HepG2 (cell line): ENCODE data around the gene PLEKHA8.

ENCODE experiments used
- EHMT2 ChIP-seq: fragments of 200-600 bp; sonication (generic); IDR thresholded peaks from 2 replicates; pipeline ENCODE4 v1.7.0; 2017; ENCODE audit warnings: antibody characterized with exemption, low read depth, low read length, borderline replicate concordance
- FOXA1 ChIP-seq, 2 experiments: fragments of 450-650 bp in 1 of 2; sonication (generic) in 1 of 2; formaldehyde crosslinking in 1 of 2; IDR thresholded peaks; 2 replicates each; pipeline versions ENCODE4 v1.4.0 to v1.6.1; 2016 to 2020; ENCODE audit warnings: missing genetic modification reagents in 1 of 2
- GZF1 ChIP-seq: sonication (generic); formaldehyde crosslinking; IDR thresholded peaks from 2 replicates; pipeline ENCODE4 v1.5.1; 2020; ENCODE audit warnings: mild to moderate bottlenecking, missing genetic modification reagents
- MXI1 ChIP-seq: IDR thresholded peaks from 3 replicates; pipeline ENCODE4 v1.6.1; 2012; ENCODE audit warnings: low read depth, low read length, inconsistent platforms, borderline replicate concordance
- NR1H2 ChIP-seq: sonication (generic); formaldehyde crosslinking; IDR thresholded peaks from 2 replicates; pipeline ENCODE4 v1.8.1; 2022; ENCODE audit warnings: low read depth, missing genetic modification reagents, borderline replicate concordance
- SMAD9 ChIP-seq: sonication (generic); formaldehyde crosslinking; IDR thresholded peaks from 2 replicates; pipeline ENCODE4 v1.5.1; 2020; ENCODE audit warnings: mild to moderate bottlenecking, missing genetic modification reagents
- TEAD2 ChIP-seq: sonication (generic); formaldehyde crosslinking; IDR thresholded peaks from 2 replicates; pipeline ENCODE4 v1.9.0; 2021; ENCODE audit warnings: missing genetic modification reagents
- TRIM24 ChIP-seq: sonication (generic); formaldehyde crosslinking; IDR thresholded peaks from 2 replicates; pipeline ENCODE4 v1.8.0; 2022; ENCODE audit warnings: mild to moderate bottlenecking, missing genetic modification reagents
- ZNF121 ChIP-seq: sonication (generic); formaldehyde crosslinking; IDR thresholded peaks from 2 replicates; pipeline ENCODE4 v1.5.0; 2020; ENCODE audit warnings: mild to moderate bottlenecking, missing genetic modification reagents
- ZNF160 ChIP-seq: sonication (generic); formaldehyde crosslinking; IDR thresholded peaks from 2 replicates; pipeline ENCODE4 v1.8.0; 2022; ENCODE audit warnings: mild to moderate bottlenecking, inconsistent platforms, missing genetic modification reagents
- ZNF841 ChIP-seq: sonication (generic); formaldehyde crosslinking; IDR thresholded peaks from 2 replicates; pipeline ENCODE4 v1.8.1; 2023; ENCODE audit warnings: missing genetic modification reagents, borderline replicate concordance
- TF ChIP-seq, protein P1 (sequence below): IDR thresholded peaks from 2 replicates; pipeline ENCODE4 v1.6.1; 2012; ENCODE audit warnings: inconsistent platforms
- TF ChIP-seq, protein P2 (sequence below): sonication (generic); formaldehyde crosslinking; IDR thresholded peaks from 2 replicates; pipeline ENCODE4 v1.8.1; 2023; ENCODE audit warnings: mild to moderate bottlenecking, missing genetic modification reagents
- TF ChIP-seq, protein P3 (sequence below): sonication (generic); formaldehyde crosslinking; IDR thresholded peaks from 2 replicates; pipeline ENCODE4 v1.4.0; 2020; ENCODE audit warnings: missing genetic modification reagents

DNA sequence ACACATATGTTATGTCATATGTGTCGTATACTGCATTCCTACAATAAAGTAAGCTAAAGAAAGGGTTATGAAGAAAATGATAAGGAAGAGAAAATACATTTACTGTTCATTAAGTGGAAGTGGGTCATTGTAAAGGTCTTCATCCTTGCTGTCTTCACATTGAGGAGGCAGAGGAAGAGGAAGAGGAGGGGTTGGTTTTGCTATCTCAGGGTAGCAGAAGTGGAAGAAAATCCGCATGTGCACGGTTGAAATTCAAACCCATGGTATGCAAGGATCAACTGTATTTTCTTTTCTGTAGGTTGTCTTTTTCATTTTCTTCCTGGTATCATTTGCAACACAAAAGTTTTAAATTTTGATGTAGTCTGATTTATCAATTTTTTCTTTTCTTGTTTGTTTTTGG is 6.3 kb downstream of the PLEKHA8 start:
- TF ChIP-seq TRIM24 (CRISPR knock-in tag) (no peak), ZNF160 (CRISPR knock-in tag) (no peak), EHMT2 (no peak), FOXA1 (IDR thresholded peaks at IDR 0.05) (no peak), FOXA1 (CRISPR knock-in tag; IDR thresholded peaks at IDR 0.05) (no peak), TEAD2 (CRISPR knock-in tag) (no peak), ZNF121 (no peak), MXI1 (no peak), GZF1 (CRISPR knock-in tag) (no peak), ZNF841 (CRISPR knock-in tag) (no peak), NR1H2 (CRISPR knock-in tag) (no peak), SMAD9 (CRISPR knock-in tag) (no peak)
- TF ChIP-seq, protein P1, sequence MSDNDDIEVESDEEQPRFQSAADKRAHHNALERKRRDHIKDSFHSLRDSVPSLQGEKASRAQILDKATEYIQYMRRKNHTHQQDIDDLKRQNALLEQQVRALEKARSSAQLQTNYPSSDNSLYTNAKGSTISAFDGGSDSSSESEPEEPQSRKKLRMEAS = no peak
- TF ChIP-seq, protein P2, sequence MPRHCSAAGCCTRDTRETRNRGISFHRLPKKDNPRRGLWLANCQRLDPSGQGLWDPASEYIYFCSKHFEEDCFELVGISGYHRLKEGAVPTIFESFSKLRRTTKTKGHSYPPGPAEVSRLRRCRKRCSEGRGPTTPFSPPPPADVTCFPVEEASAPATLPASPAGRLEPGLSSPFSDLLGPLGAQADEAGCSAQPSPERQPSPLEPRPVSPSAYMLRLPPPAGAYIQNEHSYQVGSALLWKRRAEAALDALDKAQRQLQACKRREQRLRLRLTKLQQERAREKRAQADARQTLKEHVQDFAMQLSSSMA (CRISPR knock-in tag) = no peak
- TF ChIP-seq, protein P3, sequence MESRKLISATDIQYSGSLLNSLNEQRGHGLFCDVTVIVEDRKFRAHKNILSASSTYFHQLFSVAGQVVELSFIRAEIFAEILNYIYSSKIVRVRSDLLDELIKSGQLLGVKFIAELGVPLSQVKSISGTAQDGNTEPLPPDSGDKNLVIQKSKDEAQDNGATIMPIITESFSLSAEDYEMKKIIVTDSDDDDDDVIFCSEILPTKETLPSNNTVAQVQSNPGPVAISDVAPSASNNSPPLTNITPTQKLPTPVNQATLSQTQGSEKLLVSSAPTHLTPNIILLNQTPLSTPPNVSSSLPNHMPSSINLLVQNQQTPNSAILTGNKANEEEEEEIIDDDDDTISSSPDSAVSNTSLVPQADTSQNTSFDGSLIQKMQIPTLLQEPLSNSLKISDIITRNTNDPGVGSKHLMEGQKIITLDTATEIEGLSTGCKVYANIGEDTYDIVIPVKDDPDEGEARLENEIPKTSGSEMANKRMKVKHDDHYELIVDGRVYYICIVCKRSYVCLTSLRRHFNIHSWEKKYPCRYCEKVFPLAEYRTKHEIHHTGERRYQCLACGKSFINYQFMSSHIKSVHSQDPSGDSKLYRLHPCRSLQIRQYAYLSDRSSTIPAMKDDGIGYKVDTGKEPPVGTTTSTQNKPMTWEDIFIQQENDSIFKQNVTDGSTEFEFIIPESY = no peak
